ENCODE data around the gene KDM2A. TPM values are rescaled to one million over a fixed set of nuclear protein-coding genes. Genes with fewer than 3 reads are reported as not detected.

KDM2A gene
- total RNA-seq, 2 donors from 2014 or later: 27.7 to 37.3 TPM

GRCh38 chr11:67211656-67212436 is 92.8 kb downstream of the KDM2A start:
- no peaks in the 10 kb centered on the region for H3K4me1 ChIP-seq
- H3K36me3 ChIP-seq: peaks cover 79% of the 10 kb centered on the region
- no peaks in the 10 kb centered on the region for H3K9me3 ChIP-seq
- DNase-seq (ENCODE audit: low spot score): no peak
- H3K27ac ChIP-seq: no peak overlapping the region
- H3K27me3 ChIP-seq: no peaks in the 10 kb centered on the region
- TF ChIP-seq CTCF (IDR thresholded peaks at IDR 0.05): no peak
- H3K4me3 ChIP-seq: no peak overlapping the region

- no peak overlapping the region for H3K27ac ChIP-seq
Observed at GRCh38 chr11:67213178-67213621, 94.1 kb downstream of the KDM2A start.

GRCh38 chr11:67227726-67228125 is 108.7 kb downstream of the KDM2A start:
- Histone ChIP-seq H3K27me3 (no peaks in the 10 kb centered on the region), H3K27ac (no peak overlapping the region), H3K4me3 (no peak overlapping the region), H3K4me1 (no peaks in the 10 kb centered on the region), H3K36me3 (peaks cover 63% of the 10 kb centered on the region), H3K9me3 (no peaks in the 10 kb centered on the region)
- TF ChIP-seq CTCF (IDR thresholded peaks at IDR 0.05): no peak
- no peak for DNase-seq (ENCODE audit: low spot score)

More at GRCh38 chr11:67213178-67213621, 94.1 kb downstream of the KDM2A start:
- Histone ChIP-seq H3K27me3 (no peaks in the 10 kb centered on the region), H3K9me3 (no peaks in the 10 kb centered on the region), H3K36me3 (peaks cover 83% of the 10 kb centered on the region), H3K4me1 (no peaks in the 10 kb centered on the region), H3K4me3 (no peak overlapping the region)
- DNase-seq (ENCODE audit: low spot score): no peak
- no peak for TF ChIP-seq CTCF (IDR thresholded peaks at IDR 0.05)

GRCh38 chr11:67230406-67230805 is 111.3 kb downstream of the KDM2A start:
- H3K27me3 ChIP-seq: no peaks in the 10 kb centered on the region
- H3K36me3 ChIP-seq: peaks cover 52% of the 10 kb centered on the region
- no peaks in the 10 kb centered on the region for H3K9me3 ChIP-seq
- H3K4me3 ChIP-seq: no peak overlapping the region
- DNase-seq (ENCODE audit: low spot score): no peak
- no peaks in the 10 kb centered on the region for H3K4me1 ChIP-seq
- H3K27ac ChIP-seq: no peak overlapping the region
- TF ChIP-seq CTCF (IDR thresholded peaks at IDR 0.05): no peak

- TF ChIP-seq CTCF (IDR thresholded peaks at IDR 0.05): no peak
- H3K4me1 ChIP-seq: no peaks in the 10 kb centered on the region
- no peaks in the 10 kb centered on the region for H3K27me3 ChIP-seq
- peaks cover 50% of the 10 kb centered on the region for H3K36me3 ChIP-seq
- no peaks in the 10 kb centered on the region for H3K9me3 ChIP-seq
- no peak overlapping the region for H3K4me3 ChIP-seq
- no peak for DNase-seq (ENCODE audit: low spot score)
- H3K27ac ChIP-seq: no peak overlapping the region
Observed at GRCh38 chr11:67230886-67231285, 111.8 kb downstream of the KDM2A start.

Data from right atrium auricular region (tissue), 2 donors.